Neural progenitor cell (in vitro differentiated cells): Measurements from ENCODE around the gene DZIP1. TPM values are rescaled to one million over a fixed set of nuclear protein-coding genes. Genes with fewer than 3 reads are reported as not detected.
A peak's percentile ranks its signal among the peaks of the same experiment; 100 is the strongest.

ENCODE experiments used
- DNase-seq: peaks from one replicate; pipeline ENCODE4 v3.0.0-alpha.2; 2016; ENCODE audit warnings: low spot score
- H2AFZ ChIP-seq: fragments of 200-600 bp; sonication (generic); replicated peaks from 2 replicates; pipeline ENCODE4 v1.6.1; 2016; ENCODE audit warnings: antibody characterized with exemption
- H3F3A ChIP-seq: fragments of 200-600 bp; sonication (generic); 2 replicates; pipeline ENCODE4 v1.6.1; 2016; ENCODE audit warnings: antibody characterized with exemption, low read depth
- H3K27ac ChIP-seq: fragments of 200-600 bp; sonication (generic); 2 replicates; pipeline ENCODE4 v1.5.1; 2016; ENCODE audit warnings: mild to moderate bottlenecking
- H3K27me3 ChIP-seq: fragments of 200-600 bp; sonication (generic); 2 replicates; pipeline ENCODE4 v1.6.1; 2016; ENCODE audit warnings: mild to moderate bottlenecking, moderate library complexity
- H3K36me3 ChIP-seq: fragments of 200-600 bp; sonication (generic); 2 replicates; pipeline ENCODE4 v1.5.1; 2016
- H3K4me1 ChIP-seq: fragments of 200-600 bp; sonication (generic); 2 replicates; pipeline ENCODE4 v1.6.1; 2016; ENCODE audit warnings: mixed run types
- H3K4me2 ChIP-seq: fragments of 200-600 bp; sonication (generic); 2 replicates; pipeline ENCODE4 v1.6.1; 2016
- H3K4me3 ChIP-seq: fragments of 200-600 bp; sonication (generic); 2 replicates; pipeline ENCODE4 v1.5.1; 2016
- H3K79me2 ChIP-seq: fragments of 200-600 bp; sonication (generic); 2 replicates; pipeline ENCODE4 v1.6.1; 2016; ENCODE audit warnings: low read depth
- H3K9ac ChIP-seq: fragments of 200-600 bp; sonication (generic); 2 replicates; pipeline ENCODE4 v1.6.1; 2016
- H3K9me3 ChIP-seq: fragments of 200-600 bp; sonication (generic); 2 replicates; pipeline ENCODE4 v1.5.1; 2016; ENCODE audit warnings: low read depth
- H4K20me1 ChIP-seq: fragments of 200-600 bp; sonication (generic); 2 replicates; pipeline ENCODE4 v1.6.1; 2016; ENCODE audit warnings: low read depth
- H3K27ac Mint-ChIP-seq: 3 replicates; pipeline ENCODE4 v1.8.0; 2021; ENCODE audit warnings: mixed read lengths
- H3K27me3 Mint-ChIP-seq: 2 replicates; pipeline ENCODE4 v1.8.0; 2022; ENCODE audit warnings: low read depth, mild to moderate bottlenecking, inconsistent platforms, moderate library complexity, mixed read lengths; ENCODE audit not compliant: insufficient read depth
- H3K36me3 Mint-ChIP-seq: 3 replicates; pipeline ENCODE4 v1.8.0; 2021; ENCODE audit warnings: mixed read lengths
- H3K4me1 Mint-ChIP-seq: 3 replicates; pipeline ENCODE4 v1.8.0; 2021; ENCODE audit warnings: mixed read lengths
- H3K4me3 Mint-ChIP-seq: 3 replicates; pipeline ENCODE4 v1.8.0; 2021; ENCODE audit warnings: mild to moderate bottlenecking, moderate library complexity, mixed read lengths
- H3K9me3 Mint-ChIP-seq: 3 replicates; pipeline ENCODE4 v1.8.0; 2020; ENCODE audit warnings: mixed read lengths
- EZH2 ChIP-seq: fragments of 200-600 bp; sonication (generic); IDR thresholded peaks from 2 replicates; pipeline ENCODE4 v1.6.1; 2017; ENCODE audit warnings: antibody characterized with exemption, mild to moderate bottlenecking, moderate library complexity
- EZH2phosphoT487 ChIP-seq: fragments of 200-600 bp; sonication (generic); IDR thresholded peaks from 2 replicates; pipeline ENCODE4 v1.6.1; 2017; ENCODE audit warnings: antibody characterized with exemption
- total RNA-seq: library from RNA; depleted of rRNA; stranded (reverse); fragments of >200 nt; gene quantifications from 2 replicates; pipeline ENCODE4 v1.2.3, GENCODE V29; 2015; ENCODE audit warnings: low replicate concordance
- TF ChIP-seq, protein P1 (sequence below): fragments of 200-600 bp; sonication (generic); IDR thresholded peaks from 2 replicates; pipeline ENCODE4 v1.5.1; 2017; ENCODE audit warnings: antibody characterized with exemption, mild to moderate bottlenecking

The DZIP1 gene
- total RNA-seq, 1 donor from 2014 or later, result 70.4 TPM

DNA sequence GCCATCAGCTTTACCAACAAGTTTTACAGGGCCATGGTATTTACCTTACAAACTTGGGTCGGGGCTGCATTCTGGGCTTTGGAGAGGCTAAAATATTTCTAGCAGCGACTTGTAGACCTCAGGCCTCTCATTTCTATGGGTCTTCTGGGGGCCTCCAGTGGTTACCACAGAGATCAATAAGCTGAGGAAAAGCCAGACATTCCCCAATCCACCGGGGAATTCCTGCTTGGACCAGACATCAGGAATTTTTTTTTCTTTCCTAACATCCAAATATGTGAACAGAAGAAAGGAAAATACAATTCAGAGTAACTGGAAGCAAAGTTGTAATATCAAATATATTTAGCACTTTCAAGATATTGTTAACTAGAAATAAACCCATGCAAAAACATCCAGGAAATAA lies 1.5 kb downstream of the DZIP1 start:
- Mint-ChIP-seq H3K4me1 (peaks cover 22% of the 10 kb centered on the region), H3K27me3 (peaks cover 4% of the 10 kb centered on the region), H3K36me3 (peaks cover 22% of the 10 kb centered on the region), H3K4me3 (peak overlapping the region; percentile 99), H3K9me3 (no peaks in the 10 kb centered on the region), H3K27ac (no peak overlapping the region)
- H3K27me3 ChIP-seq, result peaks cover 13% of the 10 kb centered on the region
- TF ChIP-seq, protein P1, sequence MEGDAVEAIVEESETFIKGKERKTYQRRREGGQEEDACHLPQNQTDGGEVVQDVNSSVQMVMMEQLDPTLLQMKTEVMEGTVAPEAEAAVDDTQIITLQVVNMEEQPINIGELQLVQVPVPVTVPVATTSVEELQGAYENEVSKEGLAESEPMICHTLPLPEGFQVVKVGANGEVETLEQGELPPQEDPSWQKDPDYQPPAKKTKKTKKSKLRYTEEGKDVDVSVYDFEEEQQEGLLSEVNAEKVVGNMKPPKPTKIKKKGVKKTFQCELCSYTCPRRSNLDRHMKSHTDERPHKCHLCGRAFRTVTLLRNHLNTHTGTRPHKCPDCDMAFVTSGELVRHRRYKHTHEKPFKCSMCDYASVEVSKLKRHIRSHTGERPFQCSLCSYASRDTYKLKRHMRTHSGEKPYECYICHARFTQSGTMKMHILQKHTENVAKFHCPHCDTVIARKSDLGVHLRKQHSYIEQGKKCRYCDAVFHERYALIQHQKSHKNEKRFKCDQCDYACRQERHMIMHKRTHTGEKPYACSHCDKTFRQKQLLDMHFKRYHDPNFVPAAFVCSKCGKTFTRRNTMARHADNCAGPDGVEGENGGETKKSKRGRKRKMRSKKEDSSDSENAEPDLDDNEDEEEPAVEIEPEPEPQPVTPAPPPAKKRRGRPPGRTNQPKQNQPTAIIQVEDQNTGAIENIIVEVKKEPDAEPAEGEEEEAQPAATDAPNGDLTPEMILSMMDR, result no peak
- no peak for TF ChIP-seq EZH2
- TF ChIP-seq EZH2phosphoT487, result no peak
- no peak overlapping the region for H3K27ac ChIP-seq
- DNase-seq, result peak; percentile 40
- H2AFZ ChIP-seq, result no peak overlapping the region
- H3F3A ChIP-seq, result peaks cover 26% of the 10 kb centered on the region
- no peaks in the 10 kb centered on the region for H3K9me3 ChIP-seq
- H4K20me1 ChIP-seq, result peaks cover 18% of the 10 kb centered on the region
- H3K4me2 ChIP-seq, result peak overlapping the region; percentile 81
- no peak overlapping the region for H3K9ac ChIP-seq
- H3K36me3 ChIP-seq, result no peaks in the 10 kb centered on the region
- H3K4me1 ChIP-seq, result peaks cover 18% of the 10 kb centered on the region
- peak overlapping the region; percentile 59 for H3K4me3 ChIP-seq
- H3K79me2 ChIP-seq, result peaks cover 25% of the 10 kb centered on the region

DNA sequence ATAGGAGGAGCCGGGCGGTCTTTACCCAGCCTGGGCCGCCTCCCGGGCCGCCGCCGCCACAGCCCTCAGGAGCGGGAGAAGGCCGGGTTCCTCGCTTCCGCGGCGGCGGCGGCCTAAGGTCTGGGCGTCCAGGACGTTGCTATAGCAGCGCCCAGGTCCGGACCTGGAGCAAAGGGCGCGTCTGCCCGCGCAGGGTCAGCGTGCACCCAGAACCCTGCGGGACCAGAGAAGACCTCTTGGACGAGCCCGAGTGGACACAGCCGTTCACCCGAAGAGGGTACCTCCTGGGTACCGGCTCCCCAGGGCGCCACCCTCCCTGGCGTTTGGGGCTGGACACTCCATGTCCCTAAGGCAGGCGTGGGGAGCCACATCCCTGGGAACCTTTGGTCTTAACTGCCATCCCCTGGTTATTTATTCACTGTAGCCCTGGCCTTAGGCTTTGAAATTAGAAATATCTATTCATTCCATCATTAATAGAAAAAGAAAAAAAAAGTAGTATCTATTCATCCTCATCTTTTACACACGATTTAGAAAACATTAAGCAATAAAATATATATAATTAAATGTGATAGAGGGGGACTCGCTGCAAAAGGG lies 2.4 kb downstream of the DZIP1 start:
- TF ChIP-seq, protein P1, result no peak
- TF ChIP-seq EZH2phosphoT487, result no peak
- TF ChIP-seq EZH2, result no peak
- no peak overlapping the region for H3K27ac ChIP-seq
- no peaks in the 10 kb centered on the region for H3K36me3 ChIP-seq
- Mint-ChIP-seq H3K27me3 (peaks cover 4% of the 10 kb centered on the region), H3K4me3 (no peak overlapping the region), H3K4me1 (peaks cover 22% of the 10 kb centered on the region), H3K36me3 (peaks cover 27% of the 10 kb centered on the region), H3K9me3 (no peaks in the 10 kb centered on the region), H3K27ac (no peak overlapping the region)
- H3K4me3 ChIP-seq, result peak overlapping the region; percentile 59
- DNase-seq, result peak; percentile 80
- peaks cover 26% of the 10 kb centered on the region for H3F3A ChIP-seq
- peaks cover 13% of the 10 kb centered on the region for H3K27me3 ChIP-seq
- H3K4me1 ChIP-seq, result peaks cover 18% of the 10 kb centered on the region
- H2AFZ ChIP-seq, result no peak overlapping the region
- no peaks in the 10 kb centered on the region for H3K9me3 ChIP-seq
- H4K20me1 ChIP-seq, result peaks cover 18% of the 10 kb centered on the region
- no peak overlapping the region for H3K9ac ChIP-seq
- peak overlapping the region; percentile 81 for H3K4me2 ChIP-seq
- H3K79me2 ChIP-seq, result peaks cover 25% of the 10 kb centered on the region

DNA sequence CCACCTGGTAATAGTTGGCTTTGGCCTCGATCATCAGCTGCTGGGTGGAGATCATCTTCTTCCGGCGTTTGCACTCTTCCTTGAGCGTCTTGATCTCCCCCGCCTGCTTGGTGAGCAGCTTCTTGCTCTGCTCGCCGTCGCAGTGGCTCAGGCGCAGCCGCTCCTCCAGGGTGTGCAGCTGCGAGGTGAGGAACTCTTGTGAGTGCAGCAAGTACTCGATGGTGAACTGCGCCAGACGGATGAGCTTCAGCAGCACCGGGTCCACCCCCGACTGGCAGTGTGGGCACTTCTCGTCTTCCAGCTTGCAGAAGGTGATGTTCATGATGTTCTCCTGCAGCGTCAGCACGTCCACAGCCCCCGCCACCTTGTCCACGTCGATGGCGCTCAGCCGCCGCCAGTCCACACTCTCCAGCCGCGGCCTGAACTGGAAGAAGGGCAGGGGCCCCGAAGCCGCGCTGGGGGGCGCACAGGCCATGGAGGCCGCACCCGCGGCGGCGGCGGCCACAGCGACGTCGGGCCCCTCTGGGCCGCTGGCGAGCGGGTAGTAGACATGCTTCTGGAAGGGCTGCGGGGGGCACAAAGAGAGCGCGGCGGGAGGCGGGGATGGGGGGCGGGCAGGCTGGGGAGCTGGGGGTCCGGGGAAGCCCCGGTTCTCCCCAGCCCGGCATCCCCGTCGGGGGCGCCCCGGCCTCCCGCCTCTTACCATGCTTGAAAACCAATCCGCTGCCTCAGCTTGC lies 3.0 kb downstream of the DZIP1 start:
- Histone ChIP-seq H3K4me1 (peaks cover 18% of the 10 kb centered on the region), H3K9ac (no peak overlapping the region), H3K27me3 (peaks cover 13% of the 10 kb centered on the region), H4K20me1 (peaks cover 18% of the 10 kb centered on the region), H2AFZ (no peak overlapping the region), H3K4me2 (peak overlapping the region; percentile 81), H3K27ac (no peak overlapping the region), H3K79me2 (peaks cover 25% of the 10 kb centered on the region), H3F3A (peaks cover 26% of the 10 kb centered on the region), H3K9me3 (no peaks in the 10 kb centered on the region), H3K36me3 (no peaks in the 10 kb centered on the region), H3K4me3 (peak overlapping the region; percentile 59)
- TF ChIP-seq, protein P1, result no peak
- no peak for TF ChIP-seq EZH2phosphoT487
- no peak for TF ChIP-seq EZH2
- Mint-ChIP-seq H3K27me3 (peaks cover 4% of the 10 kb centered on the region), H3K4me3 (no peak overlapping the region), H3K9me3 (no peaks in the 10 kb centered on the region), H3K4me1 (peaks cover 22% of the 10 kb centered on the region), H3K27ac (peak overlapping the region; percentile 42), H3K36me3 (peaks cover 32% of the 10 kb centered on the region)
- peak; percentile 47 for DNase-seq
